CD4-positive, alpha-beta T cell treated with Interleukin-17A for 1 hour (primary cell): ENCODE results near the gene KLHL21.
A peak's percentile ranks its signal among the peaks of the same experiment; 100 is the strongest.

Source experiments
- DNase-seq: peaks from one replicate; pipeline ENCODE4 v3.0.0-alpha.2; 2020

Gene KLHL21

GRCh38 chr1:6599141-6599975, 3.3 kb downstream of the KLHL21 start:
- DNase-seq, result peak; percentile 63

- no peak for DNase-seq
Observed at GRCh38 chr1:6597777-6598131, 4.9 kb downstream of the KLHL21 start.

- no peak for DNase-seq
Observed at GRCh38 chr1:6596886-6597776, 5.5 kb downstream of the KLHL21 start.

- no peak for DNase-seq
Observed at GRCh38 chr1:6596351-6596750, 6.3 kb downstream of the KLHL21 start.

- DNase-seq, result no peak
Observed at GRCh38 chr1:6594977-6595740, 7.5 kb downstream of the KLHL21 start.

- no peak for DNase-seq
Observed at GRCh38 chr1:6593810-6594209, 8.9 kb downstream of the KLHL21 start.

- no peak for DNase-seq
Observed at GRCh38 chr1:6592865-6593593, 9.6 kb downstream of the KLHL21 start.

- no peak for DNase-seq
Observed at GRCh38 chr1:6592441-6592840, 10.2 kb downstream of the KLHL21 start.

GRCh38 chr1:6591644-6592043, 11.0 kb downstream of the KLHL21 start:
- no peak for DNase-seq

- no peak for DNase-seq
Observed at GRCh38 chr1:6591222-6591621, 11.4 kb downstream of the KLHL21 start.

GRCh38 chr1:6590046-6590445, 12.6 kb downstream of the KLHL21 start:
- DNase-seq, result no peak

- DNase-seq, result no peak
Observed at GRCh38 chr1:6588893-6589520, 13.7 kb downstream of the KLHL21 start.

GRCh38 chr1:6588128-6588892, 14.4 kb downstream of the KLHL21 start:
- no peak for DNase-seq

- no peak for DNase-seq
Observed at GRCh38 chr1:6587261-6588005, 15.2 kb downstream of the KLHL21 start.

- no peak for DNase-seq
Observed at GRCh38 chr1:6586404-6586816, 16.3 kb downstream of the KLHL21 start.

GRCh38 chr1:6585841-6586240, 16.8 kb downstream of the KLHL21 start:
- DNase-seq, result no peak

GRCh38 chr1:6585081-6585722, 17.5 kb downstream of the KLHL21 start:
- DNase-seq, result no peak

GRCh38 chr1:6584126-6585080, 18.3 kb downstream of the KLHL21 start:
- no peak for DNase-seq

- no peak for DNase-seq
Observed at GRCh38 chr1:6582370-6582769, 20.3 kb downstream of the KLHL21 start.
